Adipose tissue (tissue), 3 donors: Measurements from ENCODE around the gene RNFT2. TPM values are rescaled to one million over a fixed set of nuclear protein-coding genes. Genes with fewer than 3 reads are reported as not detected.

ENCODE experiments used
- H3K27ac ChIP-seq: one replicate; pipeline ENCODE4 v1.5.1; 2013; ENCODE audit warnings: low read depth, low read length
- WGBS, 3 donors: extraction: QIAGEN DNeasy Blood & Tissue Kit; methylation state at CpG; one replicate each; pipeline ENCODE4 v1.1.7; 2013; 5-methylcytosine and 5-hydroxymethylcytosine counted together
- polyA plus RNA-seq, 3 donors: library from polyadenylated mRNA; stranded (reverse); fragments of 200-250 nt; gene quantifications; one replicate each; pipeline ENCODE4 v1.2.3, GENCODE V29; 2013
- donor health status: healthy with polysubstance abuse.
- donor health status: Bipolar disorder and iron deficiency.
- donor health status: healthy.

Gene RNFT2
- polyA plus RNA-seq, 3 donors = 0.30 to 0.56 (median 0.47) TPM

- no peak overlapping the region for H3K27ac ChIP-seq
- WGBS, 3 donors = 19 to 23% (median 21%) methylated on average over 26 of the region's 26 CpGs
Observed at GRCh38 chr12:116708826-116709756, 29.0 kb upstream of the RNFT2 start.

- H3K27ac ChIP-seq = no peak overlapping the region
- WGBS, 3 donors = 54 to 70% (median 55%) methylated on average over 10 of the region's 10 CpGs
Observed at GRCh38 chr12:116709768-116710167, 28.3 kb upstream of the RNFT2 start.

GRCh38 chr12:116710370-116711150, 27.6 kb upstream of the RNFT2 start:
- WGBS, 3 donors = 38 to 55% (median 52%) methylated on average over 8 of the region's 8 CpGs
- H3K27ac ChIP-seq = no peak overlapping the region

GRCh38 chr12:116712458-116713303, 25.4 kb upstream of the RNFT2 start:
- 72 to 92% (median 90%) methylated on average over 17 of the region's 17 CpGs for WGBS, 3 donors
- H3K27ac ChIP-seq = no peak overlapping the region

GRCh38 chr12:116713527-116713926, 24.6 kb upstream of the RNFT2 start:
- WGBS, 3 donors = 94 to 98% (median 96%) methylated on average over 2 of the region's 2 CpGs
- H3K27ac ChIP-seq = no peak overlapping the region

GRCh38 chr12:116714175-116714574, 23.9 kb upstream of the RNFT2 start:
- no peak overlapping the region for H3K27ac ChIP-seq
- WGBS, 3 donors = 66 to 85% (median 83%) methylated on average over 9 of the region's 9 CpGs

GRCh38 chr12:116717466-116718437, 20.4 kb upstream of the RNFT2 start:
- no peak overlapping the region for H3K27ac ChIP-seq
- WGBS, 3 donors = 63 to 86% (median 76%) methylated on average over 27 of the region's 27 CpGs

GRCh38 chr12:116718655-116719454, 19.3 kb upstream of the RNFT2 start:
- H3K27ac ChIP-seq = no peak overlapping the region
- WGBS, 3 donors = 71 to 78% (median 72%) methylated on average over 10 of the region's 10 CpGs

- no peak overlapping the region for H3K27ac ChIP-seq
- 69 to 93% (median 90%) methylated on average over 15 of the region's 15 CpGs for WGBS, 3 donors
Observed at GRCh38 chr12:116719731-116720528, 18.2 kb upstream of the RNFT2 start.

- H3K27ac ChIP-seq = no peak overlapping the region
Observed at GRCh38 chr12:116722245-116722644, 15.9 kb upstream of the RNFT2 start.

GRCh38 chr12:116726694-116727093, 11.4 kb upstream of the RNFT2 start:
- WGBS, 3 donors = 28 to 57% (median 40%) methylated on average over 4 of the region's 4 CpGs
- H3K27ac ChIP-seq = no peak overlapping the region

GRCh38 chr12:116727261-116727660, 10.9 kb upstream of the RNFT2 start:
- WGBS, 3 donors = 43 to 89% (median 82%) methylated on average over 3 of the region's 3 CpGs
- no peak overlapping the region for H3K27ac ChIP-seq

GRCh38 chr12:116727891-116728290, 10.2 kb upstream of the RNFT2 start:
- WGBS, 3 donors = 39 to 71% (median 67%) methylated on average over 6 of the region's 6 CpGs
- H3K27ac ChIP-seq = no peak overlapping the region

GRCh38 chr12:116731801-116732200, 6.3 kb upstream of the RNFT2 start:
- no peak overlapping the region for H3K27ac ChIP-seq
- WGBS, 3 donors = 91 to 96% (median 93%) methylated on average over 3 of the region's 3 CpGs

GRCh38 chr12:116734156-116734768, 3.9 kb upstream of the RNFT2 start:
- H3K27ac ChIP-seq = no peak overlapping the region

GRCh38 chr12:116735084-116735483, 3.0 kb upstream of the RNFT2 start:
- no peak overlapping the region for H3K27ac ChIP-seq
- 85 to 92% (median 89%) methylated on average over 10 of the region's 10 CpGs for WGBS, 3 donors

More at GRCh38 chr12:116734156-116734768, 3.9 kb upstream of the RNFT2 start:
- WGBS, 3 donors = 79 to 95% (median 94%) methylated on average over 5 of the region's 5 CpGs
